GM21381 (cell line): ENCODE data around the gene PHKA2.
"Not testable (repeated sequence)": the region's sequence is repeated elsewhere in the genome, so short reads cannot be mapped to it uniquely, and the experiment has no call there.

Experiments
- ATAC-seq: cut with Tn5 transposase; IDR thresholded peaks from one replicate; pipeline ENCODE4 v1.9.1; 2021; ENCODE audit warnings: mild to moderate bottlenecking, moderate library complexity; ENCODE audit not compliant: unreplicated experiment

Gene PHKA2

DNA sequence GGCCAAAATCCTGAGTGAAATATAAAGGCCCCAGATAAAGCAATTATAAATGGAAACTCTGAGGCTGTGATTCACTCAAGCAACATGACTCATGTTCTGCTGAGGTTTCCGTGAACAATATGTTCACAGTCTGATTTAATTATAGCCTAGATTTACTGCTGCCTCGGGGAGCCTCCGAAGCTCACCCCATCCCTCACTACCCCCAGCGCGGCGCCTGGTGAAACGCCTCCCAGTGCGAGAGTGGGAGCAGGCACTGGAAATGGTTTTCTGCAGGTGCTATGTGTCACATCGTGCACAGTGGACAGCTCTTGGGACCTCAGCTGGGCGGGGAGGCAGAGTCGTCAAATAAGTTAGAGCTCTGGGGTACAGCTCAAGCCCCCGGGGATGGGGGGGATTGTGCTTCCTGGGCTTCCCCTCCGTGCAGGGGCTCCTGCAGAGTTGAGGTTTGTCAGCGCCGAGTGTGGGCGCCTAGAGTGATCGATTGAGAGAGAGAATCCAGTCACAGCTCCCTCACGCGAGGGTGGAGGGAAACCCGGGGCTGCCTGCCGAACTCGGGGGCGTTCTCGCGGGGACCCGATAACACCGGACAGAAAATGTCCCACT is 110.6 kb downstream of the PHKA2 start:
- ATAC-seq = no peak

DNA sequence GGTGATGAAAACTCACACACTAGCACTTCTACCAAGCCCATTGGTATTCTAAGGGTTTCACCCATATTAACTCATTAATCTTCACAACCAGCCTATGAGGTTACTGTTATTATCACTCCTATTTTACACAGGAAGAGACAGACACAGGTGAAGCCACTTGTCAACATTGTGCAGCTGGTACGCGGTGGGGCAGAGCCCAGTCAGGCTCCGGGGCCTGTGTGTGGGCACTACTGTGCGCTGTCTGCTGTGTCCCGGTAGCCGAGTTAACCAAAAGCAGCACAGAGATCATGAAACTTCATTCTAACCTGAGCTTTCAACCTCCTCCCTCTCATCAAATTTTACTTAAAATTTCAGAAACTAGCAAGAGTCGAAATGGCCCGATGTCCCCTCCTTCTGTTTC is 111.3 kb downstream of the PHKA2 start:
- ATAC-seq = no peak

DNA sequence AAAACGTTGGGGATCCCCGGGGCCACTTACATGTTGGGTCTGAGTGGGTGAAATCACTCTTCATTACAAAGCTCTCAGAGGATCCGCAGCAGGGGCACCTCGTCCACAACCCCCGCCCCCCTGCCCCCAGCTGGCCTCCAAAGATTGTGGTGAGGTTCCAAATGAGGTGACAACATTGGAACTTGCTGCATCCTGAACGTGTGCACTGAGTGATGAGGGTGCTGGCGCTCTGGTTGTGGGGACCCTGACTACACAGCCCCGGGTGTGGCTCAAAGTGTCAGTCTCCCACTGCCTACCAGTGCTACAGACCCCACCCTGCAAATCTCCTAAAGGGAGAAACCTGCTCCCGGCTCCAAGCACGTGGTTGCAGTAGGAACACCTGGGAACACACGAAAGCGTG is 111.9 kb downstream of the PHKA2 start:
- no peak for ATAC-seq

DNA sequence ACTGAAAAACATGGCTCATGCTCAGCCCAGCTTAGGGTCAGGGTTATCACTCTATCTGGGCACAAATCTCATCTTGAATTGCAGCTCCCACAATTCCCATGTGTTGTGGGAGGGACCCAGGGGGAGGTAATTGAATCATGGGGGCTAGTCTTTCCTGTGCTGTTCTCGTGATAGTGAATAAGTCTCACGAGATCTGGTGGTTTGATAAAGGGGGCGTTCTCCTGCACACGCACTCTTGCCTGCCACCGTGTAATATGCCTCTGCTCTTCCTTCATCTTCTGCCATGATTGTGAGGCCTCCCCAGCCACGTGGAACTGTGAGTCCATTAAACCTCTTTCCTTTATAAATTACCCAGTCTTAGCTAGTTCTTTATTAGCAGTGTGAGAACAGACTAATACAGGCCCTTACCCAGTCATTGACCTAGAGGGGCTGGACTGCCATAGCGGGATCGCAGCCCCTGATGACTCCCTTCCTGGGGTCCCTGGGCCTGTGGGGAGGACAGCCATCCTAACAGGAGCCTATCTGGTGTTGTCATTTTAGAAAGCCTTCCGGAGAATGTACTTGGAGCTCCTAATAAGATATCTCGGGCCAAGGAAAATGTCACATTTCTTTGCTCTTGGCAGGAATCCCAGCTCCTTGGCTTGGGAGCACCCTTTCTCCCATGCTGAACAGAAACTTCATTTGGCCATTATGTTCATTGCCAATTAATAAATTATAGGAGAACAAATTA is 112.6 kb downstream of the PHKA2 start:
- ATAC-seq = no peak

DNA sequence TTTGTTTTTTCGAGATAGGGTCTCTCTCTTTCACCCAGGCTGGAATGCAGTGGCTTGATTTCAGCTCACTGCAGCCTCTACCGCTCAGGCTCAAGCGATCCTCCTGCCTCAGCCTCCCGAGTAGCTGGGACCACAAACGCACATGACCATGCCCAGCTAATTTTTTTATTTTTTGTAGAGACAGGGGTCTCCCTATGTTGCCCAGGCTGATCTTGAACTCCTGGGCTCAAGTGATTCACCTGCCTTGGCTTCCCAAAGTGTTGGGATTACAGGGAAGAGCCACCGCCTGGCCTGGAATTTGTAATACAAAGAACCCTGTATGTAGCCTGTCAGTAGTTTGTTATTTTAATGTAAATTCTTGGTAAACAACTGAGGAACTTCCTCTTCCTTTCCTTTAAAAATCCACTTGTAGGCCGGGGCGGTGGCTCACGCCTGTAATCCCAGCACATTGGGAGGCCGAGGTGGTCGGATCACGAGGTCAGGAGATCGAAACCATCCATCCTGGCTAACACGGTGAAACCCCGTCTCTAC is 119.5 kb downstream of the PHKA2 start:
- no peak for ATAC-seq

DNA sequence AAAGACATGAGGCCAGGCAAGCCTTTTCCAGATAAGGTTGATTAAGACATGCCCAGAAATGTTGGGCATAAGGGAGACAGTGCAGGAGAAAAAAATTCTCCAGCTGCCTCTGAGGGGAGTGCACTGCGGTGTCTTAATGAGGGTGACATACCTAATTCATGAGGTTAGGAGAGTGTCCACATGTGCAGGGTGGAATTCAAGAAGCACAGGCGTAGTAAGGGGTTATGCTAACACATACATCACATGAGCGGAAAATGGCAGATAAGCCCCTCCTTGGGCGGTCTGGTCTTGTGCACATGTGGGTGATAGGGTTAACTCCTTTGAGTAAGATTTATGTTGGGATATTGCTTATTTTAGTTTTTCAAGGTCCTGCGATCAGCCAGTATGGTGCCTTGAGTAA is 122.4 kb downstream of the PHKA2 start:
- no peak for ATAC-seq

DNA sequence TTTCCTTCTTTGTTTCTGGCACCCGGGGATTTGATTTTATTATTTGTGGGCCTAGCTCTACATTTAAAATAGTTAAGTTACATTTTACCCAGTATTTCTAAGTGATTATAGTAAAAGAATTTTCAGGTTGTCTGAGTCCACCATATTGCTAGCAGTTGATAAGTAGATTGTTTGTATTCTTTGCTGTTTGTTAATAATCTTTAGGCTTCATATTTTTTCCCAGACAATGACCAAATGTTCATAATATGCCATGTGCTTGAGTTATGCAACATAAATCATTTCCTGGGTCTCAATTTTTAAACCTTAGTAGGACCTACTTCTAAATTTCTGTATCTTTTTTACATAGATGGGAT is 127.3 kb downstream of the PHKA2 start:
- ATAC-seq = no peak

DNA sequence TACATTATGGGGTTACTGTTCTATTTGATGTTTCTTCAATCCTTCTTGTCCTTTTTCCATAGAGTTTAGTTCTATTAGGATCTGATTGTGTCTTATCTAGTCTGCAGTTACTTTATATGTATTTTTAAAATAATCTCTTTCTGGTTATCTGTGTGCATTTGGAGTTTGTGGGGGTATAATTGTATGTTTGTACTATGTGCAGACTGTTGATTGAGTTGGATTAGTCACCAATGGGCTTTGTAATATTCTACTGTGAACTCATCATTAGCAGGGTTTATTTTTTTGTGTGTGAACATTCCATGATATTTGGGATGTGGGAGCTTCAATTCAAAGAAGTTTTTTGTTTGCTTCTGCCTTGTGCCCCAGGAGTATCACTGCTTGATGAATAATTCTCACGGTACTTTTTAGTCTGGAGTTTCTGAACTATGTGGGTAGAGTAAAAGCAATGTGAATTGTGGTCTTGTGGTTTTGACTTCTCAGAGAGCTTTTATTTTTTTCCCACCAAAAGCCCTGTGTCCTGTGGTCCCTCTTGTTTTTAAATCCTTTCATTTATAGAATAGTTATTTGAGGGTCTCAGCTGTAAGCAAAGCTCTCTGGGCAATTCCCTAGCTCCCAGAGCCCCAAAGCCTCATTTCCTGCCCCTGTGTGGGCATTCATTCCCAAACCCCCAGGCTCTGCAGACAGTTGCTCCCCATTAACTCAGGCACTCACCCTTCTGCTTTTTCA is 127.8 kb downstream of the PHKA2 start:
- peak; percentile 94 for ATAC-seq

DNA sequence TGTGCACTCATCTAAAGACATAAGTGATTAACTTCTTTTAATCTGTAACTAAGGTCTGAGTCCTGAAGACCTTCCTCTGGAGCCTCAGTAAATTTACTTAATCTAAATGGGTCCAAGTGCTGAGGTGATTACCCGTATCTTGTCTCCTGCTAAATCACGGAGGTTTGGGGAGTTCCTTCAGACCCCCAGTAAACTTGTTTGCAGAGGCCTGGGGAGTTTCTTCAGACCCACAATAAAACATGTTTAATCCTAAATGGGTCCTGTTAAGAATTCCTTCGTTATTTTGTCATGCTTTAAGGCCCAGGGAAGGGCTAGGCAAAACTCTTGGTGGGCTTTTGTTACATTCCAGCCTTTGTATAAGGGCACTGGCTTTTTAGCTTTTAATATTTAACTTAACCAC is 136.0 kb downstream of the PHKA2 start:
- ATAC-seq = not testable (repeated sequence)
